NCI-H146 (cell line): Measurements from ENCODE around the gene CCDC149.
"Not testable (repeated sequence)": the region's sequence is repeated elsewhere in the genome, so short reads cannot be mapped to it uniquely, and the experiment has no call there.

Source experiments
- DNase-seq: peaks from one replicate; lab custom pipeline; 2025; lab: John Stamatoyannopoulos, UW

The CCDC149 gene

DNA sequence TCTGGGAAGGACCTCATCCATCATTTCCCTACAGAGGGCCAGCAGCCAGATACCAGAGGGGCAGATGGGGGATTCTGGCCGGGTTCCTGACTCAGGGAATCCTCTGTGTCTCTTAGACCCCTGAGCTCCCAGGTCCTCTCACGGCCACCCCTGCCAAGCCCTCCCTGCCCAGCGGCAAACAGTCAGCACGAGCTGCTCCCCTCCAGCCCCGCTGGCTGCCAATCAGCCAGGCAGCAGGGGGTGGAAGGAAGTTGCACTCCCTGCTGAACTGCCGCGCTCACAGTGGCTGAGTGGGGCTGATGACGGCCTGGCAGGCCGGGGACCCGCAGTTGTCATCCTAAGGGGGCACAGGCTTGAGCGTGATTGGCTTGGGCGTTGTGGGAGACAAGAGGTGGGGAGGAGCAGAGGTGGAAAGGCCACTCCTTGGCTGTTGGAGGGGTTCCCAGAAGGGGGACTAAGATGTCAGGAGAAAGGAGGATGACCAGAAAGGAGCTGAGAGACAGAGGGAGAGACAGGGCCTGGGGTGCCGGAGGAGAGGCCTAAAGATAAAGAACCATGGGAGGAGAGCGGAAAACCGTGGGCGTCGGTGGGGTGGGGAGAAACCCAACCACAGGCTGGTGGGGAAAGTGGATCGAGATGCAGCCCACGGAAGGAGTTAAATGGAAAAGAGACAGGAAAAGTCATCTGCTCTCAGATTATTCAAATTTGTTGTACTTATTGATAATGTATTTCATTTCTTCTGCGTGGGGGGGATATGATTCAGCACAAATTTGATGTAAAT is 4.4 kb upstream of the CCDC149 start:
- peak; percentile 17 for DNase-seq

DNA sequence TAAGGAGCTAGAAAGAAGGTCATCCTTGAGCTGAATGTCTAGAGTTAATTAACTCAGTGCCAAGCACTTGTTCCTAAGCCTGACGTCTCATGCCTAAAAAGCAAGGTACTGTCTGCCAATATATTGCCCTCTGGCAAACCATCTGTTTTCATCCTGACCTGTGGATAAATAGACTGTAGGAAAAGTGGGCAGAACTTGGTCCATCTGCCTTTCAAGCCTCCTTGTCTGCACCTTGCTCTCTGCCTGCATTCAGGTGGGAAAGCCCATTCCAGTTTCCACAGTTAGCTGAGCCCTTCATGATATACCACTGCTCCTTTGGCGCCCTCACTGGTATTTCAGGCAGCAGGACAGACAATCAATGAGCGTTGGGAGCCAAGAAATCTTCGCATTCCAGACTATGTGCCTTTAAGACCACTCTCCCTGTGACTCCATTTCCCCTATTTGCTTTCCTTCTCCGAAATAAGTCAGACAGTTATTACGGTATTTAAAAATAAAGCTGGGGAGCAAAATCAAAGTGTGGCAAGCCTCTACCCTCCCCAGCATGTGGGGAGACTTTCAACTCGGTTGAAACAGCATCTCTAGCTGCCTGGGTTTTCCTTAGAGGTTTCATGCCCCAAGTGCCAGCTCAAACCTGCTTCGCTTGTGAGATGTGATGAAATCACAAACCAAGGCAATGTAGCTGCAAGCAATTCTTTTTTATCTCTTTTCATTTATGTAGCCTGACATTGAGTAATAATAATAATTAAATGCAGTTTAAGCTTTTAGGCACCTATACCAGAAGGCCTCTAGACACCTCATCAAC is 2.5 kb upstream of the CCDC149 start:
- DNase-seq: peak; percentile 16

DNA sequence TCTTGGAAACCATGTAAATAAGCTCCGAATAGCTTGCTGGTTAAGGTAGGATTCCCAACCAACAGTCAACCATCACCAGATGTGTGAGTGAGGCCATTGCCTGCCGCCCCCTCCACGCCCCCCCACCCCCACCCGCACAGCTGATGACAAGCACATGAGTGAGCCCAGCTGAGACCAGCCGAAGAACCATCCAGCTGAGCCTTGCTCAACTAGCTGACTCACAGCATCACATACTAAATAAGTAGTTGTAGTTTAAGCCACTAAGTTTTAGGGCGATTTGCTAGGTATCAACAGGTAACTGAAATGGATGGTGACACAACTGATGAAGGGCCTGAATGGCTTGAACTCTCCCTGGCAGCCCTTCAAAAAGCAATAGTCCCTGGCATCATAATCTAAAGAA is 1.6 kb upstream of the CCDC149 start:
- DNase-seq: no peak

DNA sequence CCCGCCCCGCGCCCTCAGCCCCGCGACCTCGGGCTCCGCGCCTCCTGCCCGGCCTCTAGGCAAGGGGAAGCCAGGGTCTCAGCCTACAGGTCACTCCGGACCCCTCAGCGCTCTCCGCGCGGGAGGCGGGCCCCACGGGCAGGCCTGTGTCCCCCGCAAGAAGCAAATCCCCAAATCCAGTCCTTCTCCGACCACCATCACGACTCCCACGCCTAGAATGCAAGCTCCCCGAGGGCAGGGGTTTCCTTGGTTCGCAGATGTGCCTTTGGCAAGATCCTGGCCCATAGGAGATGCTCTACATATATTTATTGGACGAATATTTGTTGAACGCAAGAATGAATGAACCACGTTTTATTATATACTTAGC is 260 bp upstream of the CCDC149 start:
- no peak for DNase-seq

DNA sequence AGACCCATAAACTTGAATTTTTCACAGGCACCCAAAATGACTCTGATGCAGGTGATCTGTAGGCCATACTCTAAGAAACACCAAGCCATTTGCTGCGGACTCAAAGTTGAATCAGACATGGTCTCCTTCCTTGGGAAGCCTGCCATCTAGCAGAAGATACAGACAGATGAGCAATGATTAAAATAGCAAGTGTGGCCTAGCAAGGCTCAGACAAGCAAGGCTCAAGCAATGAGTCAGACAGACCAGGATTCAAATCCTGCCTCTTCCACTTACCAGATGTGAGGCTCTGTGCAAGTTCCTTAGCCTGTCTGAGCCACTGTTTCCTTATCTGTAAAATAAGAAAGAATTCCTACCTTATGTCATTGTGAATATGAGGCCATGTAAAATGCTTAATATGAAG is 2.3 kb downstream of the CCDC149 start:
- DNase-seq: no peak

DNA sequence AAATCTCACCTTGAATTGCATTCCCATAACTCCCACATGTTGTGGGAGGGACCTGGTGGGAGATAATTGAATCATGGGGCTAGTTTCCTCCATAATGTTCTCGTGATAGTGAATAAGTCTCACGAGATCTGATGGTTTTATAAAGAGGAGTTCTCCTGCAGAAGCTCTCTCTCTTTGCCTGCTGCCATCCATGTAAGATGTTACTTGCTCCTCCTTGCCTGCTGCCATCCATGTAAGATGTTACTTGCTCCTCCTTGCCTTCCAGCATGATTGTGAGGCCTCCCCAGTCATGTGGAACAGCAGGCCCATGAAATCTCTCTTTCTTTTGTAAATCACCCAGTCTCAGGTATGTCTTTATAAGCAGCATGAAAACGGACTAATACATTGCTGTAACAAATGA is 3.2 kb downstream of the CCDC149 start:
- not testable (repeated sequence) for DNase-seq

DNA sequence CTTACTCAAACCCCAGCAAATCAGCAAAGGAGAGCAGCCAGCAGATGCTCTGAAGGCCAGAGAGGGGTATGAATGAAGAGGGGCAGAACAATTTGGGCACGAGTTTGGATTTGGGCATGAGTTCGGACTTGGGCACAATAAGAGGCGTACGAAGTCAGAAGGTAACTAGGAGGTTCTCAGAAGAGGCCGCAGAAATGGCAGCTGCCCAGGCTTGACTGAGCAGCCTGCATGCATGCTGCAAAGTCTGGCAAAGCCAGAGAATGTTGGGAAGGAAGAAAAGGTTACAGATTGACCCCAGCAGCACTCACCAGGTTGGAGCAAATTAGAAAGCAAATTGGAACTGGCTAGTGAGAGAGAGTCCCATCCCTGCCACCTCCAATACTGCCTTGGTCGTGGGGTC is 15.2 kb downstream of the CCDC149 start:
- DNase-seq: no peak

DNA sequence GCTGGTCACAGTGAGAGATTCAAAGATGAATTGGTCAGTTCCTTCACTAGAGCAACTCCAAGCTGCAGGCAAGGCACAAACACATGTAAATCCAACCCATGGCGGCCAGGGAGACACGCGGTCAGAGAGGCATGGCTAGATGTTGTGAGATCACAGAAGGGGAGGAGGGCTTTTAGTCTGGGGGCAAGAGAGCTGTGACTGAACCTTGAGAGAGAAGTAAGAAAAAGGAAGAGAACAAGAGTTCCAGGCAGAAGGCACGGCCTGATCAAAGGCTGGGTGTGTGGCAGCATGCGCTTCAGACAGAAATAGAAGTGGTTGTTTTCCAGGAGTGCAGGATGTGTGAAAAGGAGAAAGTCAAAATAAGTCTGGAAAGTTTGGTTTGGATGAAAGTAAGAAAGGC is 15.9 kb downstream of the CCDC149 start:
- no peak for DNase-seq

DNA sequence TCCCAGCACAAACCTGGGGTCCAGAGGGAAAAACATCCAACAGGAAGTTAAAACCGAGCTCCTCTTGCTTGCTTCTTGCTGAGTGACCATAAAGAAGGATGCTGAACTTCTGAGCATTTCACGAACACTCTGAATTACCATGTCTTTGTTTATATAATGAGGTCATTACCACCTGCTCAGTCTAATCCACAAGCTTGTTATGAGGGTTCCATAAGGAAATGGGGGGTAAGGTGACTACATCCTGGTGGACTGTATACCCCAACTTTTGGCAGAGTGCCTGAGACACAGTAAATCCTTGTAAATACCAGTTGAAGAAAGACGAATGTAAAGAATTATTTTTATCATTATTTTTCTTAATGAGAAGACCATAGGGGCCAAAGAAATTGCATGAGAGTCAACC is 16.8 kb downstream of the CCDC149 start:
- no peak for DNase-seq

DNA sequence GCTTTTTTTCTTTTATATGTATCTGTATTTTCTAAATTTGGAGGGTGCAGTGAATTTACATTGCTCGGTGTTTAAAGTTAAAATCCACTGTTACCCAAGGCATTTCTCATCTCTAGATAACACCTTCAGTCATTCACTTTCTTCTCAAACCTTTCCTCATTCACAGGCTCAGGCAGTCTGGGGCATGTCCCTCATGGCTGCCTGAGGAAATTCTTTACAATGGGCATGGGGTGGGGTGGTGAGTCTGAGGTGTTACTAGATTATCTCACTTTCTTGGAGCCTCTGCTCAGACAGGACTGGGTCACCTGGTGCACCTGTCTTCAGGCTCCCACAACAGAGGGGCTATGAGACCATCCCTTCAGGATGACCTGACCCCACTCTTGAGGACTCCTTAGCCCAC is 17.4 kb downstream of the CCDC149 start:
- DNase-seq: no peak

DNA sequence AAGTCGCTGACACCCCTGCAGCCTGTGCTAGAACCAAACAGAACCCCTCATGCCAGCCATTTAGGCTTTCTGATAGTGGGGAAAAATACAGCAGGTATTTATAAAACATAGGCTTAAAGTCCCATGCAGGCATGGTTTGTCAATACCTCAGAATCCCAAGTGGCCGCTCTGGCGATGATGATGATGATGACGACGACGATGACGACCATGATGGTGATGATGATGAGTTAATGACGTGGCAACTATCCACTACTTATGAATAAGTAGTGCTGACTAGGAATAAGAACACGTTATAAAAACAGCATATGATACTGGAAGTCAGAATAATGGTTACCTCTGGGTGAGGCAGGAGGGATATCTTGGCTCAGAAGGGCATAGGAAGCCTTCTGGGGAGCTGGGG is 18.0 kb downstream of the CCDC149 start:
- DNase-seq: no peak

DNA sequence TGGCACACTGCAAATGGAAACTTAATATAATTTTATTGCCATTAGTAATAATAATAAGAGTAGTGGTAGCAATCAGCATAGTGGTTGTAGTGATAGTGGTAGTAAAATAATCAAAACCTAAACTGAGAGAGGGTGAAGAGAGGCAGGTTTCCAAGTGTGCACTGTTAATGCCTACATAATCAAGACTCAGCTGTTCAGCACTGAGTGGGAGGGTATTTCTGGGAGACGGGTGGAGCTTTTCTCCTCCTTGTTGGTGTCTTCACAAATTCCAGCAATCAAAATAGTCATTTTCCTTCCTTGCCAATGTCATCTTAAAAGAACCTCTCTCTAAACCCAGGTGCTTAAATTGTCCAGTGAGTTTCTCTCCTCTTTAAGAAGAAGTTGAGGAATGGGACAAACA is 18.6 kb downstream of the CCDC149 start:
- DNase-seq: no peak

DNA sequence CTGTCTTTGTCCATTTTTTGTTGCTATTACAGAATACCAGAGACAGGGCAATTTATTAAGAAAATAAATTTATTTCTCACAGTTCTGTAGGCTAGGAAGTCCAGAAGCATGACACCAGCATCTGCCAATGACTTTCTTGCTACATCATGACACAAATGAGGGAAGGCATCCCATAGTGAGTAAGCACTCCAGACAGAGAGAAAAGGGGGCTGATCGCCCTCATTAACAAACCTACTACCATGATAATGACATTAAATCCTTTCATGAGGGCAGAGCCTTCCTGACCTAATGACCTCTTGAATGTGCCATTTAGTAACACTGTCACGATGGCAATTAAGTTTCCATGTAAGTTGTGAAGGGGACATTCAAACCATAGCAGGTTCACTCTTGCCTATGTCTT is 20.1 kb downstream of the CCDC149 start:
- no peak for DNase-seq

DNA sequence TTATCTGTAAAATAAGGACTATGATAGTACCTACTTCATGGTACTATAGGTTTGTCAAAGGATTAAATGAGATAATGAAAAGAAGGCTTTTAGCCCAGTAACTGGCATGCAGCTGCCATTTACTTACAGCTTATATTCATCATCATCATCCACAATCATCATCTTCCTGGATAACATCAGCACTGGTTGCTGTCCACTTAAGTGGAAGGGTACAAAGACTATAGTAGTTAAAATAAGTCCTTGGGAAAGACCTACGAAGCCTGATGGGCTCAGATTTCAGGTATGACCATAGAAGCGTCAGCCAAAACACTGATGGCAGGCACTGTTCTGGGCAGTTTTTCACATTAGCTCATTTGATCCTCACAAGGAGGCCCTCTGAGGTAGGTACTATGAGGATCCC is 20.6 kb downstream of the CCDC149 start:
- no peak for DNase-seq

DNA sequence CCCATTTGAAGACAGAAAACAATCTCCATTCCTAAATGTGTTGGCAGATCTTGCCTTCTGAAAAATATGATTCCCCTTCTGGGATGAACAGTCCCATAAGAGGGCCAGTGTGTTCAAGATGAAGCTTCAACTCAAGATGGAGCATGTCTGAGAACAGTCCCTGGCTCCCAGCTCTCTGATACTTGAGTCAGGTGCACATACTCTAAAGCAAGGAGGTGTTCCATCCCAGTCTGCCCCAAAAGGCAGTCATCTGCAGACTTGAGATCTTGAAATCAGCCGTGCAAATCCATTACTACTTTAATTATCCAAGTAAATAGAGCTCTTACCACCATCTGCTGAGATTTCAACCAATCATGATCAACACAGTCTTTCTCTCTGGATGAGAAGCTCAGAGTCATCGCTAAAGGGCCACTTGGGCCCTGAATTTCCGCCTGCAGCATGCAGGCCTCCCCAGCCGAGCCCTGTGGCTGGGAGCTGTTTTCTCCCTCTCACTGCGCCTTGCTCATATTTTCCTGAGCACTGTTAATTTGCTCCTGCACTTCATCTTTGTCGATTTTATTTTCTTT is 22.2 kb downstream of the CCDC149 start:
- no peak for DNase-seq

DNA sequence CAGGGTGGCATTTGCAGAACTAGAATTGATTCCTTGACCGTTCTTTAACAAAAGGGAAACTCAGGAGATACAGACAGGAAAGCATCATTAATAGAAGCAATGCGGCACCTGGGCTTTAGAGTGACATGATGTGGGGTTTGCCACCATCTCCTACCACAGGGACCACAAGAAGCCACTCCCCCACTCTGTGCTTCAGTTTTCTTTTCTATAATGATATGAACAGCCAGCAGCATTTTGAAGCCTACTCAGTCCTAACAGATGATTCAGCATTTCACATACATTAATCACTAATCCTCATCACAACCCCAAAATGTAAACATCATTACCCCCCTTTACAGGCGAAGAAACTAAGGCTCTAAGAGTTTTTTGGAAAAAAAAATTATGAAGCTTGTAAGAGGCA is 22.9 kb downstream of the CCDC149 start:
- DNase-seq: no peak

DNA sequence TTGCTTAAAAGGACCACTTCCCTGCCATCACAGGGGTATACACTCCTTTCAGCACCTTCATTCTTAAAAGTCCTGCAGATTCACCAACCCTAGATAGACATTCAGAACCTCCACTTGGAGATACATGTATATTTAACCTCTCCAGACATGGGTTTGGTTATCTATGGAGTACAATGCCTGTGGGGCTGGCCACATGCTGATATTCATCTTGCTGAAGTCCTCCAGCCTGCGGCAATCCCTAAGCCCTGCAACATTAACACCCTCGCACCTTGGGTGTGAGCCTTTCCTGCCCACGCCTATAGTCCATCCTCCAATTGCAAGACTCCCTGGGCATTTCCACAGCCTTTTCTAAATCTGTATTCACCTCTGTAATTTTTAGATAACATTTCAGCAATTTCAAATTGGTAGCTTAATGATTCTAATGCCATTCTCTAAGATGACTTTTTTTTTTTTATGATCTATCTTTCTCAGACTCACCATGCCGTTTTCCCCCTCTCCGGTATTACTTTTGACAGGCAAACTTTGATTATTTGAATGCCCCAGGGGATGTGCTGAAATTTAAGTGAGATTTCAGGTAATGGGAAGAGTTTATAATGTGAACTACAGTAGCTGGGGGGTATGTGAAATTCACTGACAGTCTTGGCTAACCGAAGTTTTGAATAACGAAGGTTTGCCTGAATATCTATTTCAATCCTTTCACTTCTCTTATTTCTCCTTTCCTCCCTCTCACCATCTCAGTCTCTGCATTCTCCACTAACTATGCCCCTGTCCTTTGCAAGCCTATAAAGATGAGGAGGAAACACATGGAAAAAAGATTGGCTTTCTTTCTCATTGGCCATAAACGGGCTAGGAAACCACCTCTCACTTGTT is 24.1 kb downstream of the CCDC149 start:
- DNase-seq: no peak

DNA sequence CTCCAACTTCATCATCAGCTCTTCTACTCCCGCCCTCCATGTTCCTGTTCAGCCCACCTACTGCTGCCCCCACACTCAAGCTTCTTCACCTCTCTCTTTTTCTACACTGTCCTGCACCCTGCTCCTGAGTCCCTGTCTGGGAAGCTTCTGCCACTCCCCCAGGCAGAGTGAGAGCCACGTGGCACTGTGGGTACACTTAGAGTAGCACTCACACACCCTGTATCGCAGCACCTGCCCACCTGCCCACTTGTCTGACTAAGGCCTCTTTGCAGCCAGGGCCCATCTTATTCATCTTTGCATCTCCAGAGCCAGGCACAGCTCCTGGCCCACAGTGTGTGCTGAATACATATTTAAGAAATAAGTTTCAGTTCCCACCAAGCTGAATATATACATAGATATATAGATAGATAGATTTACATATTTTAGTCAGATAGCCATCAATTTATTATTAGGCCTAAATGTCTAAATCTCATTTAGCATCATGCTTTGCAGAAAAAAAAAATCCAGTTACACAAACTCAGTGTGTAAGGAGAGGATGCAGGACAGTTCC is 24.9 kb downstream of the CCDC149 start:
- no peak for DNase-seq

DNA sequence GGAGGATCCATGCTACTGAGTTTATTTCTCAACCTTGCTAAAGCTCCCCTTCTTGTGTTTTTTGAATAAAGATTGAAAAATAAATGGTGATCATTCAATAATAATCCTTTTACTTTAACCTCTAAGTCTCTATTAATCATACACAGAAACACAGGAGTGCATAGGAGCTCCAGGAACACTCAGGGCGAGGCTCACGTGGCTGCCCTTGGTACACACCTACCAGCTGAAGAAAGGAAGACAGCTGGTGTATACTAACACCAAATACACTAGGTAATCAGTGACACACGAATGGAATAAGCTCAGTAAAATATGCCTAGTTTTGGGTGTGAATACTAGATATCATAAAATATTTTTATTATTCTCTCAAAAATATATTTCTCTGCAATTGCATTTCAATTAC is 26.2 kb downstream of the CCDC149 start:
- DNase-seq: no peak

DNA sequence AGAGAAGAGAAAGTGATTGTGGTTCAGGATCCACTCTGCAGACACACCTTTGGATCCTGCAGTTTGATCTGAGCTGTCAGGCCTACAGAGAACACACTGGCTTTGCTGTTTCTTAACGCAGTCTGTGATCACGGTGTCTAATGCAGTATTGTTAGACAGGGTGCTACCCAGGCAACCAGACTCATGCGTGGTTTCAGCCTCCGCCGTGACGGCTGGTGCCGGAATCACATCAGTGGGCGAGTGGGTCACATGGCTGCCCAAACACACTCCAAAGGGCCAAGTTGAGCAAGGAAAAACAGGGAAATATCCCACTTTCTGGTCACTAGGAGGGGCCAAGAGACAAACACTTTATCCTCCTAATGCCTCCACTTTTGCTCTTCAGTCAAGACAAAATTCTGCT is 27.5 kb downstream of the CCDC149 start:
- no peak for DNase-seq

DNA sequence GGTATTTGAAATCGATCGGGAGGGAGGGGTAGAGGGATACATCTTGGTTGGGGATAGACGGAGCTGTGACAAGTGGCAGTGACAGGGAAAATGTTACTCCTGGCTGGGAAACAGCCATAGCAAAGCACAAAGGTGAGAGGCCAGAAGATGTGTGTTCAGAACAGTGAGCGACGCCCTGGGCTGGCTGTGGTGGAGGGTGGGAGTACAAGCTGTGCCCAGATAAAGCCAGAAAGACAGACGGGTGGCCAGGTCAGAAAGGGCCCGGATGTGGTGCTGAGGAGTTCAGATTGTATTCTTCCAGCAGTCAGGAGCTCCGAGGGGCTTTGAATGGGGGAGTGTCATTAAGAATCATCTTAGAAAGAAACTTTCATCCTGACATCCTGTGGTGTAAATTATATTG is 27.9 kb downstream of the CCDC149 start:
- DNase-seq: no peak
